Stimulated activated CD8-positive, alpha-beta memory T cell treated with anti-CD3 and anti-CD28 coated beads, Interleukin-12 subunit alpha, Interleukin-12 subunit beta, amount 100 ng/mL, for 24 hours (primary cell): ENCODE data around the gene IFNK.
"Not testable (repeated sequence)": the region's sequence is repeated elsewhere in the genome, so short reads cannot be mapped to it uniquely, and the experiment has no call there.

Source experiments
- DNase-seq: peaks from one replicate; pipeline ENCODE4 v3.0.0-alpha.2; 2020; ENCODE audit errors: extremely low read depth

Gene IFNK, protein sequence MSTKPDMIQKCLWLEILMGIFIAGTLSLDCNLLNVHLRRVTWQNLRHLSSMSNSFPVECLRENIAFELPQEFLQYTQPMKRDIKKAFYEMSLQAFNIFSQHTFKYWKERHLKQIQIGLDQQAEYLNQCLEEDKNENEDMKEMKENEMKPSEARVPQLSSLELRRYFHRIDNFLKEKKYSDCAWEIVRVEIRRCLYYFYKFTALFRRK

GRCh38 chr9:27524236-27524635, at the start of gene IFNK:
Gene IFNK, plus strand, starts transcription at chr9:27524290. Its CDS starts 47 bp downstream, at chr9:27524337.
- no peak for DNase-seq

DNA sequence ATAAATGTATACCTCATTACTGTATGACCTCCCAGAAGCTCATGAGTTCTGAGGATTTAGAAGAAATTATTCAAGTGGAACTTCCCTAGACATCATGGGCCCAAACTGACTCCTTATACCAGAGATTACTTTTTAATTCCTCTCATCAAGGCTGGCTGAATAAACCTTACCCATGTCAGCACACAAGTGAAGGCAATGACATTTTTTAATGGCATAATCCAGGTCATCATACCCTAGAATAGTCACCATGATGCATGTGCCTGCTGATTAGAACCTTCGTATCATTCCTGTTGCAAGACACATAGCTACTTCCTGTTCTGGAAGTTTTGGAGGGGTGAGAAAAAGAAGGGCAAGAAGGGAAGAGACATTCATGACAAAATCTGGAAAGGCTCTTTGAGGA, 49.8 kb upstream of the IFNK start:
- no peak for DNase-seq

DNA sequence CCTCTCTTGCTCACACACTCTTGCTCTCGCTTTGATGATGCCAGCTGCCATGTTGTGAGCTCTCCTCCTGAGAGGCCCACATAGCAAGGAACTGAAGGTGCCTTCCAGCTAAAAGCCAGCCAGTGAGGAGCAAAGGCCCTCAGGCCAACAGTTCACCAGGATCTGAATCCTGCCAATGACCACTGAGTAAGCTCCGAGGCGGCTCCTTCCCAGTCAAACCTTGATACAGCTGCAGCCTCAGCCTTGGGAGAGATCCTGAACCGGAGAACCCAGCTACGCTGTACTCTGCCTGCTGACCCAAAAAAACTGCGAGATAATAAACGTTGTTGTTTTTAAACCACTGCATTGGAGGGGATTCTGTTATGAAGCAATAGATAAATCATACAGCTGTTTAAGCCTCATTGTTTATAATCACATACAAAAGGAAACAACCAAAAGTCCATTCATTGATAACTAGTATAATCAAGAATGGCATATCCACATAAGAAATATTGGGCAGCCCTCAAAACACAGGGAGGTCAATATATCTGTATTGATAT, 49.0 kb upstream of the IFNK start:
- no peak for DNase-seq

DNA sequence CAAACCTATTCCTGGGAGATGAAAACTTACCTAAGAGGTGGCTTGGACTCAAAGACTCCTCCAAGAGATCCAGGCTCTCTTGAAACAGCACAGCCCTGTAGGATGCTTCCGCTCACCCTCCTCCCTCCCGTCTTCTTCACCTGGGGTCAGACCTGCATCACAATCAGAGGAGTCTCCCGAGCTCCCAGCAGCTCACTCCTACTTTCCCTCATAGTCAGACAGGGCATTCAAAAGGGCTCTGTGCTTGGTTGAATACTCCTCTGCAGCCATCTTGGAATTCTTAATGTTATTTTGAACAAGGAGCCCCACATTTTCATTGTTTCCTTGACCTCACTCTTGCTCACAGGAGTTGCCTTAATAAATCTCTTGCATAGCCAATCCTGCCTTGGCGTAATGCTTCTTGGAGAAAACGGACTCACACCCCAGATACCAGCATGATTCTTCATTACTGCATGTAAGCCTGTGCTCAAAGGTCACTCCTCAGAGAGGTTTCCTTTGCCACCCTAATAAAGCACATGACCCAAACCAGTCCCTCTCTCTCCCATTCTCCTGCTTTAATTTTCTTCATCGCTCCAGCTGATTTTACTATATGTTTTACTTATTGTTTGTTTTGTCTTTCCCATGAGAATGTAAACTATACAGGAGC, 47.1 kb upstream of the IFNK start:
- no peak for DNase-seq

GRCh38 chr9:27478322-27478721, 45.8 kb upstream of the IFNK start:
- no peak for DNase-seq

GRCh38 chr9:27482709-27483108, 41.4 kb upstream of the IFNK start:
- no peak for DNase-seq

- no peak for DNase-seq
Observed at GRCh38 chr9:27483576-27483975, 40.5 kb upstream of the IFNK start.

GRCh38 chr9:27485158-27485557, 38.9 kb upstream of the IFNK start:
- DNase-seq: no peak

DNA sequence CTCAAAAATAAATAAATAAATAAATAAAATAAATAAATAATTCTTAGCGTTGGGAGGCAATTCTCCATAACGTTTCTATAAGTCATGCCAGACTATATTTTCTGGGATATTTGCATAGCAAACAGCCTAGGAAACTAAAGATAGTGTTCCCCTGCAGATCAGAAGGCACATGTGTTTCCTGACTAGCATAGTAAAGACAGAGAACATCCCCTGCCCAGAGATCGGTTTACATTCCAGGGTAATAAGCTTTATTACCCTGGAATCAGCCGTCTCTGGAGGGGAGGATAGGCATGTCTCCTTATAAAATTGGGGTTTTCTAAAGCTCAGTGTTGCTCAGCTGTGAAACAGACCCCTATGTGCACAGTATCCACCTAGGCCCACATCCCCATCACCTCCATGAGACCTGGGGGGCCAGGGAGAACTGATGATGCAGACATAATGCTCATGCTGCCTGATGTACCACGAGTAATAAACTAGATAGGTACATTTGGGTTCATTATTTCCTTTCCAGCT, 36.9 kb upstream of the IFNK start:
- DNase-seq: no peak

DNA sequence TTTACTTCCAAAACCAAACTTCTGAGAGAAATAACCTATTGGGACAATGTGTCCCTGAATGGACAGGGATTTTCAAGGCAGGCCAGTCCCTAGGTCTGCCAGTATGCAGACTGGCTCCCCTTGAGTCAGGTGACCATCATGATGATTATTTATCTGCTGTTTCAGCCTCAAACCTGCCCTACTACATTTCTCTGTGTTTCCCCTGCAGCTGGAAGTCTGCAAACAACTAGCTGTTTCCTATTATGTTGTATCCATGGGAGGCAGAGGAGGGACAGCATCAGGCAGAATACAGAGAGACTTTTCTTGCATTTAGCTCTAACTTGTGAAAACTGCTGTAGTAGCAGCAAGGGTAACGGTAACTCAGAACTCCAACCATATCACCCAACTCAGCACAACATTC, 36.2 kb upstream of the IFNK start:
- DNase-seq: no peak

GRCh38 chr9:27489087-27489876, 34.8 kb upstream of the IFNK start:
- DNase-seq: no peak

DNA sequence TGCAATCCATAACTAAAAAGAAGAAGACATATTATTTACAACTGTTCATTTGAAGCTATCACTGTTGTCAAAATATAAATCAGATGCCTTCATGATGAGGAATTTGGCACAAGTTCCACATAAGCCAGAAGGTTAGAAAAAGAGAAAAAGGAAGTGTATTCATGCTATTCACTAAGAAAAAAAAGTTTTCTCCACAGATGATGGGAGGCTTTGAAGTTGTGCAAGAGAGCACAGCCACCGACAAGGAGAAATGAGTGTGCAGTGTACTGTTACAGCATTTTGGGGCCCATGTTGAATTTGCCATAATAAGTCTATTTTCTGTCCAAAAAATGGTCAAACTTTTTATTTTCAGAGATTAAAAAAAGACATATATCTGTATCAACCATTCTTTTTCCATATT, 32.9 kb upstream of the IFNK start:
- no peak for DNase-seq

DNA sequence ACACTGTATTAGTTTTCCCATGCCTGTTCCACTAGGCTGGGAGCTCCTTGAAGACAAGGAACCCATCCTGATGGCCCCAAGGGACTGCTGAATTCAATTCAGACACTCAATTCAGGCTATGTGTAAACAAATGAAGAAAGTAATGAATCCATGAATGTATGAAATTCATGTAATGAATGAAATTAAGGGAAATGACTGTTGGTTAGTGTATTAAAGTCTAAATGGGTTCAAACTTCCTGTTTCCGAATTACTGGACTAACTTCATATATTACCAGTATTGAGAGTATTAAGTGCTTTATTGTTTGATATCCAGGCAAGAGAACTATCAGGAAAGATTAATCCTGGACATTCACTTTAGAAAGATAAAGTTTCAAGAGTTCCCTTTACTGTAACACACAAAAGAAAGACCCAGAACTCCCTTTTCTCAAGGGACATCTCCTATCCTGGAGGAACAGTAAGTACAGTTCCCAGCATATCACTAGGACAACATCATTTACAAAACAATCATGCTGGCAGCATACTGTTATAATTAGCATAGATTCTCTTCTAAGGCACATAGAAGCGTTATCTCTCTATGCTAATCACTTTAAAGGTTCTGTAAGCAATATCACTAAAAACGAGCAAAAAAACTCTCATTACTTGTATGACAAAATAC, 28.5 kb upstream of the IFNK start:
- DNase-seq: no peak

DNA sequence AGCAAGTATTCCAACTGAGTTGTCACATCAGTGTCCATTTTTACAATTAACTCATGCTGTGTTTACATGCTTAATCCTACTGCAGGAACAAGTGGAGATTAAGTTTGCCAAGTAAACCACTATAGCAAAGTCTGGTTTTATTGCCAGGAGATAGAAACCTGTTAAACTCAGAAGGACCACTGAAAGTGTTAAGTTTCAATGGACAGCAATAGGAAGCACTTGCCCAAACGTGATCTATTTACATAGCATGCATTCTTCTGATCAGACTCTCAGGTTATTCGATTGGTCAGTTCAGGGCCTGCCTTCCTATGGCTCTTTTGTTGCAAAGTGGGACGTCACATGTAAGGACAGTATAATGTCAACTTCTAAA, 28.0 kb upstream of the IFNK start:
- DNase-seq: no peak

- no peak for DNase-seq
Observed at GRCh38 chr9:27497883-27498417, 26.1 kb upstream of the IFNK start.

DNA sequence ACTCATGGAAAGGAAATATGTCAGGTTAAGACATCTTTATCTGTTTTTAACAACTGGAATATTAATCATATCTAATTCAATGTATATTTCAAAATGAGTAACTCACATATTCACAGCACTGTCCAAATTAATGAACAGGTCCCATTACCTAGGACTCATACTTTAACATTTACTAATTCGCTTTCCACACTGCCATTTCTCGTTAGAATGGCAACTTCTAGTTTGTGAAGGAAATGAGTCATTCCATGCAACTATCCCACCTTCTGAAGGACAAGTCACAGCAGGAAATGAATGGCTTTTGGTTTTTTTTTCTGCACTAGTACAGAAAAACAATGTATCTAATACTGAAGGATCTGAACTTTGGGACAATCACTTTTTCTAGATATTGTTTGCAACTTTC, 24.6 kb upstream of the IFNK start:
- no peak for DNase-seq

DNA sequence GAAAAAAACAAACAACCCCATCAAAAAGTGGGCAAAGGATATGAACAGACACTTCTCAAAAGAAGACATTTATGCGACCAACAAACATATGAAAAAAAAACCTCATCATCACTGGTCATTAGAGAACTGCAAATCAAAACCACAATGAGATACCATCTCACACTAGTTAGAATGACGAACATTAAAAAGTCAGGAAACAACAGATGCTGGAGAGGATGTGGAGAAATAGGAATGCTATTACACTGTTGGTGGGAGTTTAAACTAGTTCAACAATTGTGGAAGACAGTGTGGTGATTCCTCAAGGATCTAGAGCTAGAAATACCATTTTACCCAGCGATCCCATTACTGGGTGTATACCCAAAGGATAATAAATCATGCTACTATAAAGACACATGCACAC, 23.2 kb upstream of the IFNK start:
- not testable (repeated sequence) for DNase-seq

GRCh38 chr9:27503623-27504022, 20.5 kb upstream of the IFNK start:
- DNase-seq: no peak

GRCh38 chr9:27504259-27504658, 19.8 kb upstream of the IFNK start:
- DNase-seq: no peak

DNA sequence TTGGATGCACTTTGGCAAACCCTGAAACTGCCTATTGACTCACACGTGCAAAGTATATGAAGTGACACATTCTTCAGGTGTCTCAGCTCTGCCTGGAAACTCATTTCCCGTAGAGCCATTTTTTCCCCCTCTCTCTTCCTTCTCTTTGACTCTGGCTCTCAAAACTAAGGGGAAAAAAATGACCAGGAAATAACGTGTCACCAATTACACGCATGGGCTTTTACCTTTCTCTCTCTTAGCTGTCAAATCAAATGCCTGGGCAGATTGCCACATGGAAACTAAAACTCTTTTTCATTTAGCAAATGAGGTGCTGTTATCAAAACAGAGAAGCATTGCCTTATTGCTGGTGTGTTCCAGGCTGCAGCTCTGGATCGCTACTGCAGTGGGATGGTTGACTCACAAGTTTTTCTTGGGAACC, 18.3 kb upstream of the IFNK start:
- no peak for DNase-seq

DNA sequence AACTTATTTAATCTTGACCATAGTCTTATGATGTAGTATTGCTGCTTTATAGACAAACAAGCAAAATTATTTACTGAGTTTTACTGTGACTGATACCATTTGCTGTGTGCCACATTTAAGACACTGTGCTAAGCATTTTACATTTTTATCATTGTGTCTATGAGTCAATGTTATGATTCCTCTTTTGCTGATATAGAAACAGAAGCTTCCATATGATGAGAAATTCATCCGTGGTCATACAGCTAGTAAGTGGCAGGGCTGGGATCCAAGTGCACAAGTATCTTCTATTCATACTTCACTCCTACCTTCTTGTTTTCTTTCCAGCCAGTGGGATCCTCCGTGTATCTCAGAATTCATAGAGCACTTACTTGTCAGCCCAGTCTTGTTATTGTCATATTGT, 17.1 kb upstream of the IFNK start:
- DNase-seq: no peak

- DNase-seq: no peak
Observed at GRCh38 chr9:27510780-27511179, 13.3 kb upstream of the IFNK start.
